Bronchial epithelial cell (primary cell): ENCODE measurements around the gene UROS. TPM values are rescaled to one million over a fixed set of nuclear protein-coding genes. Genes with fewer than 3 reads are reported as not detected.
A peak's percentile ranks its signal among the peaks of the same experiment; 100 is the strongest.

Experiments used
- DNase-seq: peaks from one replicate; pipeline ENCODE4 v3.0.0-alpha.2; 2010; ENCODE audit warnings: low read depth
- FAIRE-seq: peaks from 2 replicates; lab custom pipeline; 2011; peaks lifted over from hg19 to GRCh38; lab: Jason Lieb, UNC
- H3K27me3 ChIP-seq: 2 replicates; pipeline ENCODE4 v1.5.1; 2011; ENCODE audit warnings: low read length; ENCODE audit not compliant: control insufficient read depth, insufficient read depth
- H3K36me3 ChIP-seq: 2 replicates; pipeline ENCODE4 v1.5.1; 2011; ENCODE audit warnings: low read length; ENCODE audit not compliant: control insufficient read depth, insufficient read depth
- H3K4me3 ChIP-seq: 2 replicates; pipeline ENCODE4 v1.5.1; 2011; ENCODE audit warnings: mild to moderate bottlenecking, low read depth, low read length, control low read depth
- total RNA-seq: library from RNA; depleted of rRNA; stranded (reverse); fragments of >200 nt; gene quantifications from 2 replicates; pipeline ENCODE4 v1.2.1, GENCODE V29; 2014
- TF ChIP-seq, protein P1 (sequence below): IDR thresholded peaks from 2 replicates; pipeline ENCODE4 v1.5.1; 2011; ENCODE audit warnings: mild to moderate bottlenecking, moderate library complexity, low read length, control low read depth, inconsistent platforms; ENCODE audit not compliant: insufficient read depth, severe bottlenecking

The UROS gene
- total RNA-seq, 1 donor from 2014 or later = 17.4 TPM

- no peak overlapping the region for H3K4me3 ChIP-seq
- DNase-seq = no peak
Measured at GRCh38 chr10:125773687-125774543, 49.1 kb downstream of the UROS start.

DNA sequence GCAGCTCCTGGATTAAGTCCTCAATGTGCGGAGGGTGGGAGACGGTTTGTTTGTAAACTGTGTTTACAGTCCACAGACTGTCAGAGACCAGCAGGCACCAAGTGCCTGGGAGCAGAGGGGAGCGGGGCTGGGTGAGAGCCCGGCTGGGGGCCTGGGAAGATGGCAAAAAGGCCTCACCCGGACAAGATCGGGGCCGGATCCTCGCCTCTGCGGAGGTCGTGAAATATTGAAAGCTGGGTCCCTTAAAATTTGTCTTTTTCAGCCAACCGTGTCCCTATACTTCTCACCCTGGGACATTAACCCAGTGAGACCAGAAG, 50.2 kb downstream of the UROS start:
- no peak for DNase-seq
- Histone ChIP-seq H3K36me3 (no peaks in the 10 kb centered on the region), H3K4me3 (no peak overlapping the region), H3K27me3 (no peaks in the 10 kb centered on the region)
- TF ChIP-seq, protein P1, sequence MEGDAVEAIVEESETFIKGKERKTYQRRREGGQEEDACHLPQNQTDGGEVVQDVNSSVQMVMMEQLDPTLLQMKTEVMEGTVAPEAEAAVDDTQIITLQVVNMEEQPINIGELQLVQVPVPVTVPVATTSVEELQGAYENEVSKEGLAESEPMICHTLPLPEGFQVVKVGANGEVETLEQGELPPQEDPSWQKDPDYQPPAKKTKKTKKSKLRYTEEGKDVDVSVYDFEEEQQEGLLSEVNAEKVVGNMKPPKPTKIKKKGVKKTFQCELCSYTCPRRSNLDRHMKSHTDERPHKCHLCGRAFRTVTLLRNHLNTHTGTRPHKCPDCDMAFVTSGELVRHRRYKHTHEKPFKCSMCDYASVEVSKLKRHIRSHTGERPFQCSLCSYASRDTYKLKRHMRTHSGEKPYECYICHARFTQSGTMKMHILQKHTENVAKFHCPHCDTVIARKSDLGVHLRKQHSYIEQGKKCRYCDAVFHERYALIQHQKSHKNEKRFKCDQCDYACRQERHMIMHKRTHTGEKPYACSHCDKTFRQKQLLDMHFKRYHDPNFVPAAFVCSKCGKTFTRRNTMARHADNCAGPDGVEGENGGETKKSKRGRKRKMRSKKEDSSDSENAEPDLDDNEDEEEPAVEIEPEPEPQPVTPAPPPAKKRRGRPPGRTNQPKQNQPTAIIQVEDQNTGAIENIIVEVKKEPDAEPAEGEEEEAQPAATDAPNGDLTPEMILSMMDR = no peak
- FAIRE-seq = no peak

More at GRCh38 chr10:125773687-125774543, 49.1 kb downstream of the UROS start:
- FAIRE-seq = no peak
- no peaks in the 10 kb centered on the region for H3K27me3 ChIP-seq
- H3K36me3 ChIP-seq = no peaks in the 10 kb centered on the region
- TF ChIP-seq, protein P1 = no peak

DNA sequence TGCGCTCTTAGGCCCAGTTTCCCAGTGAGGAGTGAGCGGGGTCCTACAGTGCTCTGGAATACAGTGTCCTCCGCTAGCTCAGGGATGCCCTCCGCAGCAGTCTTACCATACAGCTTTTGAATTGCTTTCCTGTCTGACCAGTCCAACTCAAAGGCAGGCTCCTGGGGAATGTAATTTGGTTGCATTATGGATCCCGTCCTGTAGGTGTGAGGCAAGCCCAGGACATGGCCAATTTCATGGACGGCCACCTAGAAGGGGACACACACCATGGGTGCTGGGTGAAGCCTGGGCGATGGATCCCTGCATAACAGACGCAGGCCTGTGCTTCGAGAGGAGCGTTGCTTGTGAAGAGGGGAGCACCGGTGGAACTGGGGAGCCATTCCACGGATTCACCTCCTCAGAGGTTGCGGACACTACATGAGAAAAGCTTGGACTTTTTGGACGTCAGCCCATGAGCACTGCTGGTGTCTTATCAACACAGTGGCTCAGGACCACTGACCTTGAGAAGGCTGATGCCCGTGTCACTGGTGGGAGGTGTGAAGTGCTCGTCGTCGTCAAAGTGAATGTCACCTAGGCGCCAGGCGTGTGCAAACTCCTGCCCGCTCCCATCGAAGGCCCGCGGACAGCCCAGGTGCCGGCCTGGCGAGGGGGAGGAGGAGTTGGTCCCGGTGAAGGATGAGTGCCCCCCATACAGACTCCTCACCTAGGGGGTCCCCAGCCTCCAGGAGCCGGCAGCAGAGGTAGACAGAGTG, 50.8 kb downstream of the UROS start:
- H3K4me3 ChIP-seq = no peak overlapping the region
- no peaks in the 10 kb centered on the region for H3K36me3 ChIP-seq
- TF ChIP-seq, protein P1 = no peak
- peak; percentile 28 for FAIRE-seq
- no peak for DNase-seq
- no peaks in the 10 kb centered on the region for H3K27me3 ChIP-seq

GRCh38 chr10:125770844-125771243, 52.2 kb downstream of the UROS start:
- Histone ChIP-seq H3K4me3 (no peak overlapping the region), H3K27me3 (no peaks in the 10 kb centered on the region), H3K36me3 (no peaks in the 10 kb centered on the region)
- TF ChIP-seq, protein P1 = no peak
- DNase-seq = no peak
- no peak for FAIRE-seq

DNA sequence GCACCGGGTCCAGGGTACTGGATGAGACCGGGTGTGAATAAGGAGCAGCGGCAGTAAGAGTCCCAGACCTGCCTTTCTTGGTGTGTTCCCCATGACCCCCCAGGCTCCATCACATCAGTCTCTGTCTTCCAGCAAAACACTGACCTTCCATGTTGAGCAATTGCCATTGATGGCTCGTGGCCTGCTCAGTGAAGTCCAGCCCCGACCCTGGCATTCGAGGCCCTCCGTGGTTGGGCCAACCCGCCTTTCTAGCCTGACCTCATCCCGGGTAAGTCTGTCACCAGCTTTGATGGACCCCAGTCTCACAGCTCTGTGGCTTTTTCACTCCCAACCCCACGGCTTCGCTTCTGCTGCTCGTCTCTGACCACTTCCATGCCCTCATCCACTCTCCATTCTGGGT, 53.9 kb downstream of the UROS start:
- Histone ChIP-seq H3K27me3 (no peaks in the 10 kb centered on the region), H3K36me3 (peaks cover 2% of the 10 kb centered on the region), H3K4me3 (no peak overlapping the region)
- FAIRE-seq (no peak), DNase-seq (no peak)
- TF ChIP-seq, protein P1 = no peak
